Measurements from ENCODE around the gene SNAP25. TPM values are rescaled to one million over a fixed set of nuclear protein-coding genes. Genes with fewer than 3 reads are reported as not detected.
A peak's percentile ranks its signal among the peaks of the same experiment; 100 is the strongest.

Gene SNAP25
- total RNA-seq, 6 experiments from 2014 or later: 0.10 TPM; not detected in 5

DNA sequence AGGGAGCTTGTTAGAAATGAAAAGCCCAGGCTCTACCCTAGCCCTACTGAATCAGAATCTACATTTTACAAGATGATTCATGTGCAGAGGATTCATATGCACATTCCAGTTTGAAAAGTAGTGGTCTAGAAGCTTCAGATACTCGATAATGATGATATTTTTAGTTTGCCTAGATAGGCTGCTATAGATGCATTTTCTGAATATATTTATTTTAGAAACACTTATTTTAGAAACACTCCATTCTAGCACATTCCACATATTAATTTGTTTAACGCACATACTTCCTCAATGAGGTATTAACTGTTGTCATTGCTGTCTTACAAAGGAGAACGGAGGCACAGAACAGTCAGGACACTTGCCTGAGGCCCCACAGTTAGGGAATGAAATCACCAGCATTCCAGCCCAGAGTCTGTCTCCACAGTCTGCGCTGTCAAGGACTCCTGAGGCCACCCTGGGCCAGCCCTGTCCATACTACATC is 64.4 kb downstream of the SNAP25 start:
- DNase-seq: peak; percentile 84
- H3K4me1 Mint-ChIP-seq (ENCODE audit: low read depth): peaks cover 68% of the 10 kb centered on the region
- peak overlapping the region; percentile 78 for H3K27ac Mint-ChIP-seq
- no peaks in the 10 kb centered on the region for H3K27me3 Mint-ChIP-seq (ENCODE audit: insufficient read depth)
- TF ChIP-seq, protein P1, sequence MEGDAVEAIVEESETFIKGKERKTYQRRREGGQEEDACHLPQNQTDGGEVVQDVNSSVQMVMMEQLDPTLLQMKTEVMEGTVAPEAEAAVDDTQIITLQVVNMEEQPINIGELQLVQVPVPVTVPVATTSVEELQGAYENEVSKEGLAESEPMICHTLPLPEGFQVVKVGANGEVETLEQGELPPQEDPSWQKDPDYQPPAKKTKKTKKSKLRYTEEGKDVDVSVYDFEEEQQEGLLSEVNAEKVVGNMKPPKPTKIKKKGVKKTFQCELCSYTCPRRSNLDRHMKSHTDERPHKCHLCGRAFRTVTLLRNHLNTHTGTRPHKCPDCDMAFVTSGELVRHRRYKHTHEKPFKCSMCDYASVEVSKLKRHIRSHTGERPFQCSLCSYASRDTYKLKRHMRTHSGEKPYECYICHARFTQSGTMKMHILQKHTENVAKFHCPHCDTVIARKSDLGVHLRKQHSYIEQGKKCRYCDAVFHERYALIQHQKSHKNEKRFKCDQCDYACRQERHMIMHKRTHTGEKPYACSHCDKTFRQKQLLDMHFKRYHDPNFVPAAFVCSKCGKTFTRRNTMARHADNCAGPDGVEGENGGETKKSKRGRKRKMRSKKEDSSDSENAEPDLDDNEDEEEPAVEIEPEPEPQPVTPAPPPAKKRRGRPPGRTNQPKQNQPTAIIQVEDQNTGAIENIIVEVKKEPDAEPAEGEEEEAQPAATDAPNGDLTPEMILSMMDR (IDR thresholded peaks at IDR 0.05): no peak
- no peaks in the 10 kb centered on the region; the same call in 1 of the 2 replicates for H3K36me3 Mint-ChIP-seq (ENCODE audit: low read depth)
- H3K4me3 Mint-ChIP-seq: peak overlapping the region; percentile 68
- H3K9me3 Mint-ChIP-seq: no peaks in the 10 kb centered on the region

DNA sequence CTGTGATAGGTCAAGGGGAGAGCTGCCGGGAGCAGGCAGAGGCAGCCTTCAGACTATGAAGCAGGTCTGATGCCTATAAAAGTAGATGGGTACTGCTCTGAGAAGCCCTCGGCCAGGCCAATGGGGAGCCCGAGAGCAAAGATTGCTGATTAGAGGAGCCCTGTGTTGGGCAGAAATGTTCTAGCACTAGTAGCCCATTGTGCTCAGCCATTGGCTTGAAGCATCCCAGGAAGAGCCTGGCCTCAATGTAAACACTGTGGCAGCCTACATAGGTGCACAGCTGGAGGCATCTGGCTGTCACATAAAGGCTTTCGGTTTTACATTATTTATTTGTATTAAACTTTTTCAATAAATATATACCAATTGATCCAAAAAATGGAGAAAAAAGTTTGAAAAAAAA is 67.7 kb downstream of the SNAP25 start:
- Mint-ChIP-seq H3K4me3 (no peak overlapping the region), H3K36me3 (ENCODE audit: low read depth) (no peaks in the 10 kb centered on the region; the same call in 1 of the 2 replicates), H3K27me3 (ENCODE audit: insufficient read depth) (peaks cover 5% of the 10 kb centered on the region; the same call in 1 of the 2 replicates), H3K27ac (no peak overlapping the region), H3K4me1 (ENCODE audit: low read depth) (peaks cover 63% of the 10 kb centered on the region), H3K9me3 (no peaks in the 10 kb centered on the region)
- DNase-seq: no peak
- TF ChIP-seq, protein P1 (IDR thresholded peaks at IDR 0.05): no peak

DNA sequence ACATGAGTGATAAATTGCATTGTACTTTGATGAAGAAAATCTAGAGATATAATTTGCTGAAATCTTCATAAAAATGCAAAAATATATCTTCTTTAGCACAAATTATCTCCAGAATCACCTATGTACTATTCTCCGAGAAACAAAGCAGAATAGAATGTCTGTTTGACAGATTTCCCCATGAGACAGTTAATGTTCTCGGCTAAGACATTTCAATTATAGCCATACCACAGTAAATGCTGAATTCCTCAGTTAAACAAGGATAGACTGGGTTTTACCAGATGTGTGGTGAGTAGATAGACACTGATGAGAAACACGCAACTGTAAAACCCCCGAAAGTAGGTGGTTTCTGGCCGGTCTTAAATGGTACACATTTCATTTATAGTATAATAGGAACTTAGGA is 69.8 kb downstream of the SNAP25 start:
- peaks cover 15% of the 10 kb centered on the region for H3K27me3 Mint-ChIP-seq (ENCODE audit: insufficient read depth)
- H3K9me3 Mint-ChIP-seq: no peaks in the 10 kb centered on the region
- H3K4me3 Mint-ChIP-seq: no peak overlapping the region
- H3K4me1 Mint-ChIP-seq (ENCODE audit: low read depth): peaks cover 42% of the 10 kb centered on the region
- H3K36me3 Mint-ChIP-seq (ENCODE audit: low read depth): no peaks in the 10 kb centered on the region
- TF ChIP-seq, protein P1 (IDR thresholded peaks at IDR 0.05): no peak
- DNase-seq: no peak
- no peak overlapping the region for H3K27ac Mint-ChIP-seq

DNA sequence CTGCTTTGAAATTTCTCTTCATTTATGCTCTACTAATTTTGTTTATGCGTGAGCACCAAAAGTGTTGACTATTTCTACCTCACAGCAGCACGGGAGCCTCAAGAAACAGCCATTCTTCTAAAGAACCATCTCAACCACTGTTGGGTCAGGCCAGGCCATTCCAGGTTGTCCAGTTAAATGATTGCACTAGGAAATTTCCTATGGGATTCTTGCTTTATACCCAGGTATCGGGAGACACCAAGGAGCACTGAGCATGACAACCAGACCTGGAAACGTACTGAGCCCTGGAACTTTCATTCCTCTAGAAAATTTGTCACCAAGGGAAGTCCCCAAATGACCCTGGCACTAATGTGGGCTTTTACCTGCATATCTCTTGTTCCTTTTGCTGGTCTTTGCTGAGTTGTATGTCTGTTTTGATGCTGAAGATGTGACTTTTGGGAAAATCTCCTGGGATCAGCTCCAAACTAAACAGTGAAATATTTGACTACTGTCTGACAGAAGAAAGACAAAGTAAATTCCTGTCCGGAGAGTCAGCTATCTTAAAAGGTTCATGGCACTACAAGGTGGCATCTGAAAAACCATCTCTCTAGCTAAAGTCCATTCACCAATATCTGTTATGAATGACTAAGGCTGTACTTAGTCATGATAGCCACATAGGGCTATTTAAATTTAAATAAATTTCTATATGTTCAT is 70.5 kb downstream of the SNAP25 start:
- peaks cover 16% of the 10 kb centered on the region for H3K27me3 Mint-ChIP-seq (ENCODE audit: insufficient read depth)
- TF ChIP-seq, protein P1 (IDR thresholded peaks at IDR 0.05): no peak

DNA sequence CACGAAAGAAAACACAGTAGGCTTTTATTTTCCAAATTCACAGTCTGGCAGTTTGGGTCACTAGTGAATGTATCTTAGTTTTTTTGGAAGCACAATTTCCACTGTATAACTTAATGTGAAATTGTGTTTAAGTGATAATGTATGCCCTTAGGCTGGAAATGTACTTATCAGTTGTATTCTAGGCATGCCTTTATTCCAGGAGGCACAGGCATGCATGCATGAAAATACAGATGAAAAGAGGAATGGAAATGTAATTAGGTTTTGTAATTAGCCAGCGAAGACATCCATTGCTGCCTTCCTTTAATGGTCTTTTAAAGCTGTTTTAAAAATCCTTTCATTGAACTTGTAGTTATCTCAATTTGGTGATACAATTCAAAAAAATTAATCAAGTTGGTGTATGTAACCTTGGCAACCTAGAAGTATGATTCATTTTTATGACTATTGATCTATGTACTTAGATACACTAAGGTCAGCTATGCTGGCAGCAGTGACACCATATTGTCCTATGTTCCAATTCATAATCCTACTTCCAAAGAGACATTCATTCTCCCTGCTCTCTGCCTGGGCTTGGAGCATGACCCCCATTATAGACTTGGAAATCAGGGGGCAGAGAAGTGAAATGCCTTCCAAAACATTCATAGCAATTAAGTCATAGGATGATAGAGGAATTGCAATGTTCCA is 73.1 kb downstream of the SNAP25 start:
- Mint-ChIP-seq H3K36me3 (ENCODE audit: low read depth) (no peaks in the 10 kb centered on the region), H3K27ac (no peak overlapping the region), H3K4me1 (ENCODE audit: low read depth) (peaks cover 16% of the 10 kb centered on the region), H3K4me3 (no peak overlapping the region), H3K9me3 (no peaks in the 10 kb centered on the region; the same call in 1 of the 2 replicates), H3K27me3 (ENCODE audit: insufficient read depth) (peaks cover 25% of the 10 kb centered on the region)
- TF ChIP-seq, protein P1 (IDR thresholded peaks at IDR 0.05): no peak
- no peak for DNase-seq

More for the DNA sequence above, 70.5 kb downstream of the SNAP25 start:
- H3K4me1 Mint-ChIP-seq (ENCODE audit: low read depth): peaks cover 35% of the 10 kb centered on the region
- H3K27ac Mint-ChIP-seq: no peak overlapping the region
- no peak for DNase-seq
- no peak overlapping the region for H3K4me3 Mint-ChIP-seq
- no peaks in the 10 kb centered on the region for H3K36me3 Mint-ChIP-seq (ENCODE audit: low read depth)
- H3K9me3 Mint-ChIP-seq: no peaks in the 10 kb centered on the region
